Keratinocyte (primary cell): ENCODE results near the gene CDKAL1. TPM values are rescaled to one million over a fixed set of nuclear protein-coding genes. Genes with fewer than 3 reads are reported as not detected.

Experiments used
- DNase-seq: peaks from one replicate; pipeline ENCODE4 v3.0.0-alpha.2; 2011; ENCODE audit warnings: low read depth, missing footprints, low spot score
- FAIRE-seq: peaks from 2 replicates; lab custom pipeline; 2011; peaks lifted over from hg19 to GRCh38; lab: Jason Lieb, UNC
- H2AFZ ChIP-seq: 2 replicates; pipeline ENCODE4 v1.6.0; 2012; ENCODE audit warnings: low read length, control low read depth, inconsistent platforms; ENCODE audit not compliant: control insufficient read depth
- H3K27ac ChIP-seq: 2 replicates; pipeline ENCODE4 v1.5.1; 2011; ENCODE audit warnings: low read length; ENCODE audit not compliant: control insufficient read depth, insufficient read depth
- H3K27me3 ChIP-seq: 3 replicates; pipeline ENCODE4 v1.6.0; 2011; ENCODE audit warnings: low read length; ENCODE audit not compliant: control insufficient read depth, insufficient read depth; ENCODE audit errors: extremely low read depth
- H3K36me3 ChIP-seq, 2 experiments: 2 replicates in 1 of 2; 3 replicates in 1 of 2; pipeline ENCODE4 v1.5.1; 2011; ENCODE audit warnings: low read length in 2 of 2, mild to moderate bottlenecking in 1 of 2; ENCODE audit not compliant: control insufficient read depth in 2 of 2, insufficient read depth in 2 of 2; ENCODE audit errors: extremely low read depth in 1 of 2
- H3K4me1 ChIP-seq: 3 replicates; pipeline ENCODE4 v1.5.1; 2011; ENCODE audit warnings: low read length; ENCODE audit not compliant: control insufficient read depth, insufficient read depth; ENCODE audit errors: extremely low read depth
- H3K4me2 ChIP-seq: 3 replicates; pipeline ENCODE4 v1.6.0; 2011; ENCODE audit warnings: low read depth, low read length; ENCODE audit not compliant: control insufficient read depth, insufficient read depth; ENCODE audit errors: extremely low read depth
- H3K4me3 ChIP-seq, 3 experiments: fragments of 200-600 bp in 1 of 3; sonication (generic) in 1 of 3; 2 replicates in 2 of 3; 3 replicates in 1 of 3; pipeline ENCODE4 v1.5.1; 2011 to 2016; ENCODE audit warnings: low read length in 3 of 3, mild to moderate bottlenecking in 3 of 3, control low read depth in 2 of 3, inconsistent platforms in 1 of 3, low read depth in 1 of 3, mixed read lengths in 1 of 3, mixed run types in 1 of 3, moderate library complexity in 1 of 3; ENCODE audit not compliant: control insufficient read depth in 2 of 3, insufficient read depth in 2 of 3; ENCODE audit errors: extremely low read depth in 1 of 3
- H3K79me2 ChIP-seq: 2 replicates; pipeline ENCODE4 v1.6.0; 2012; ENCODE audit warnings: low read length; ENCODE audit not compliant: control insufficient read depth, insufficient read depth
- H3K9ac ChIP-seq: 3 replicates; pipeline ENCODE4 v1.6.0; 2011; ENCODE audit warnings: low read length; ENCODE audit not compliant: control insufficient read depth, insufficient read depth; ENCODE audit errors: extremely low read depth
- H3K9me1 ChIP-seq: 3 replicates; pipeline ENCODE4 v1.6.0; 2011; ENCODE audit warnings: low read length; ENCODE audit not compliant: control insufficient read depth, insufficient read depth; ENCODE audit errors: extremely low read depth
- H3K9me3 ChIP-seq: 2 replicates; pipeline ENCODE4 v1.5.1; 2012; ENCODE audit warnings: low read depth, low read length; ENCODE audit not compliant: control insufficient read depth
- H4K20me1 ChIP-seq: 3 replicates; pipeline ENCODE4 v1.6.0; 2011; ENCODE audit warnings: low read length; ENCODE audit not compliant: control insufficient read depth, insufficient read depth; ENCODE audit errors: extremely low read depth
- EZH2 ChIP-seq: IDR thresholded peaks from one replicate; pipeline ENCODE4 v1.6.1; 2012; ENCODE audit warnings: inconsistent platforms, mild to moderate bottlenecking, low read length, moderate library complexity
- dilution Hi-C: fragments of 300-500 bp; cut with MboI; formaldehyde crosslinking; loops from one replicate; pipeline ENCODE4 v1.7.0; 2020; ENCODE audit warnings: low sequenced_read_pairs; ENCODE audit not compliant: extremely low pct_ligation_motif_present
- polyA plus RNA-seq, 5 experiments: library from polyadenylated mRNA; depleted of rRNA in 3 of 5; stranded (reverse) in 3 of 5; stranded (forward) in 1 of 5; unstranded in 1 of 5; fragments of >200 nt; gene quantifications; 1 replicate in 1 of 5; 2 replicates in 3 of 5; 3 replicates in 1 of 5; pipeline versions ENCODE4 v1.2.1 to v1.2.3, GENCODE V29; 2011 to 2012; ENCODE audit warnings: missing spikeins in 2 of 5, low read depth in 1 of 5, low replicate concordance in 1 of 5
- TF ChIP-seq, protein P1 (sequence below), 3 experiments: IDR thresholded peaks in 1 of 3; conservative IDR thresholded peaks in 1 of 3; optimal IDR thresholded peaks in 1 of 3; 2 replicates in 2 of 3; 3 replicates in 1 of 3; pipeline versions ENCODE3 to v1.5.1; 2011; ENCODE audit warnings: low read length in 3 of 3, mild to moderate bottlenecking in 3 of 3, moderate library complexity in 2 of 3, control low read depth in 1 of 3, inconsistent platforms in 1 of 3; ENCODE audit not compliant: insufficient read depth in 2 of 3; ENCODE audit errors: extremely low read depth in 1 of 3

The CDKAL1 gene
- polyA plus RNA-seq, 1 donor (not counting 4 experiments of a cell fraction or from before 2014, with no cell fraction given) = 5.6 TPM

DNA sequence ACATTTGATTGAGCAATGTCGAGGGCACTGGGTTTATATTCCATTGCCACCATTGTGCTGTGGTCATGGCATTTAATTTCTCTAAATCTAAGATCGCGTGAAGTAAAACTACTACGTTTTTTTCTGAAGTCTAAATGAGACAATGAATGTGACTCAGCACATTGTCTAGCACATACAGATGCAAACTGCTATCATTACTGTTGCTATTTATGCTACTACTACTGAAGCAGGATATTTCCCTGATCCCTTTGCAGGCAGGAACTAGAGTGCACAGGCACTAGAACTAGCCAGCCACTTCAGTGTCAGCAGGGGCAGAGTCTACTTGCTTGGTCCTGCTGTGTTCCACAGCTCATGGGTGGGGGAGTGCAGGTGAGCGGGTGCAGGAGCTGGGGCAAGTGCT lies 449.7 kb downstream of the CDKAL1 start:
- FAIRE-seq = no peak

DNA sequence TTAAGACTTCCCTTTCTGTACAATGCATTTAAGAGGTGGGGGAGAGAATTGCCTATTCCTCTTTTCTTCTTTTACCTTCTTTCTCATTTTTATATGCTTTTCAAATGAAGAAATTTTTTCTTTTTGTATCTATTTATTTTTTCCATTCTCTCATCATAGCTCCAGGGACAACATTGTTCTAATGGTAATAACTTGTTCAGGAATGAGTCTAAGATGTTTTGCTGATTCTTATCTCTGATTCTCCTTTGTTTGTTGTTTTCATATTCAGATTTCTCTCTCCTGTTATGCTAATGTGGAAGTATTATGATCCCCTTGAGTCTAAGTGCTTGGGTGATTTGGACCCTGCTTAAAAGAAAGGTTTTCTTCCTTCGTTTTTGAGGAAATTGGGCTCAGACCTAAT lies 451.6 kb downstream of the CDKAL1 start:
- FAIRE-seq (no peak), DNase-seq (no peak)
- Histone ChIP-seq H3K9me3 (peaks cover 2% of the 10 kb centered on the region), H3K27ac (no peak overlapping the region), H3K4me3 (no peak overlapping the region), H3K79me2 (no peaks in the 10 kb centered on the region), H3K27me3 (no peaks in the 10 kb centered on the region), H3K9ac (no peak overlapping the region), H3K4me1 (no peaks in the 10 kb centered on the region), H3K4me2 (no peak overlapping the region), H3K9me1 (no peaks in the 10 kb centered on the region), H4K20me1 (no peaks in the 10 kb centered on the region), H3K36me3 (no peaks in the 10 kb centered on the region), H2AFZ (no peak overlapping the region)
- dilution Hi-C loops = no loop called here
- TF ChIP-seq, protein P1, sequence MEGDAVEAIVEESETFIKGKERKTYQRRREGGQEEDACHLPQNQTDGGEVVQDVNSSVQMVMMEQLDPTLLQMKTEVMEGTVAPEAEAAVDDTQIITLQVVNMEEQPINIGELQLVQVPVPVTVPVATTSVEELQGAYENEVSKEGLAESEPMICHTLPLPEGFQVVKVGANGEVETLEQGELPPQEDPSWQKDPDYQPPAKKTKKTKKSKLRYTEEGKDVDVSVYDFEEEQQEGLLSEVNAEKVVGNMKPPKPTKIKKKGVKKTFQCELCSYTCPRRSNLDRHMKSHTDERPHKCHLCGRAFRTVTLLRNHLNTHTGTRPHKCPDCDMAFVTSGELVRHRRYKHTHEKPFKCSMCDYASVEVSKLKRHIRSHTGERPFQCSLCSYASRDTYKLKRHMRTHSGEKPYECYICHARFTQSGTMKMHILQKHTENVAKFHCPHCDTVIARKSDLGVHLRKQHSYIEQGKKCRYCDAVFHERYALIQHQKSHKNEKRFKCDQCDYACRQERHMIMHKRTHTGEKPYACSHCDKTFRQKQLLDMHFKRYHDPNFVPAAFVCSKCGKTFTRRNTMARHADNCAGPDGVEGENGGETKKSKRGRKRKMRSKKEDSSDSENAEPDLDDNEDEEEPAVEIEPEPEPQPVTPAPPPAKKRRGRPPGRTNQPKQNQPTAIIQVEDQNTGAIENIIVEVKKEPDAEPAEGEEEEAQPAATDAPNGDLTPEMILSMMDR (optimal IDR thresholded peaks at IDR 0.05 in 1 of 3, IDR thresholded peaks at IDR 0.05 in 1 of 3, conservative IDR thresholded peaks at IDR 0.05 in 1 of 3; ENCODE audit: extremely low read depth in 1 of 3, insufficient read depth in 2 of 3, low read length in 3 of 3) = no peak
- no peak for TF ChIP-seq EZH2

More for the DNA sequence above, 449.7 kb downstream of the CDKAL1 start:
- Histone ChIP-seq H3K9me1 (no peaks in the 10 kb centered on the region), H4K20me1 (no peaks in the 10 kb centered on the region), H2AFZ (no peak overlapping the region), H3K4me3 (no peak overlapping the region), H3K27ac (no peak overlapping the region), H3K4me1 (no peaks in the 10 kb centered on the region), H3K36me3 (no peaks in the 10 kb centered on the region), H3K79me2 (no peaks in the 10 kb centered on the region), H3K9me3 (peaks cover 2% of the 10 kb centered on the region), H3K27me3 (no peaks in the 10 kb centered on the region), H3K4me2 (no peak overlapping the region), H3K9ac (no peak overlapping the region)
- no peak for TF ChIP-seq EZH2
- TF ChIP-seq, protein P1 (optimal IDR thresholded peaks at IDR 0.05 in 1 of 3, IDR thresholded peaks at IDR 0.05 in 1 of 3, conservative IDR thresholded peaks at IDR 0.05 in 1 of 3; ENCODE audit: extremely low read depth in 1 of 3, insufficient read depth in 2 of 3, low read length in 3 of 3) = no peak
- no peak for DNase-seq
- dilution Hi-C loops = no loop called here
